NCI-H748 (cell line): ENCODE measurements around the gene KCNC3.
A peak's percentile ranks its signal among the peaks of the same experiment; 100 is the strongest.

Experiments used
- DNase-seq: peaks from one replicate; lab custom pipeline; 2025; ENCODE audit not compliant: unreplicated experiment; lab: John Stamatoyannopoulos, UW

KCNC3 gene

DNA sequence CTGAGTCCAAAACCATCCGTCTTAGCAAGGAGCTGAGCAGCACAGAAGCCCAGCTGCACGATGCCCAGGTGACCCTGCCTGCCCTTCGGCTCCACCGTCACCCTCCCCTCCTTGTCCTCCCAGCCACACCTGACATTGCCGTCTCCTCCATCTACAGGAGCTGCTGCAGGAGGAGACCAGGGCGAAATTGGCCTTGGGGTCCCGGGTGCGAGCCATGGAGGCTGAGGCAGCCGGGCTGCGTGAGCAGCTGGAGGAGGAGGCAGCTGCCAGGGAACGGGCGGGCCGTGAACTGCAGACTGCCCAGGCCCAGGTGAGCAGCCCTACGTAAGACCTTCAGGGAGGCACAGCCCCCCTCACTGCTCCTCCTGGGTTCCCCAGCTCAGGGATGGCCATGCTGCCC lies 49.1 kb downstream of the KCNC3 start:
- DNase-seq, result no peak

DNA sequence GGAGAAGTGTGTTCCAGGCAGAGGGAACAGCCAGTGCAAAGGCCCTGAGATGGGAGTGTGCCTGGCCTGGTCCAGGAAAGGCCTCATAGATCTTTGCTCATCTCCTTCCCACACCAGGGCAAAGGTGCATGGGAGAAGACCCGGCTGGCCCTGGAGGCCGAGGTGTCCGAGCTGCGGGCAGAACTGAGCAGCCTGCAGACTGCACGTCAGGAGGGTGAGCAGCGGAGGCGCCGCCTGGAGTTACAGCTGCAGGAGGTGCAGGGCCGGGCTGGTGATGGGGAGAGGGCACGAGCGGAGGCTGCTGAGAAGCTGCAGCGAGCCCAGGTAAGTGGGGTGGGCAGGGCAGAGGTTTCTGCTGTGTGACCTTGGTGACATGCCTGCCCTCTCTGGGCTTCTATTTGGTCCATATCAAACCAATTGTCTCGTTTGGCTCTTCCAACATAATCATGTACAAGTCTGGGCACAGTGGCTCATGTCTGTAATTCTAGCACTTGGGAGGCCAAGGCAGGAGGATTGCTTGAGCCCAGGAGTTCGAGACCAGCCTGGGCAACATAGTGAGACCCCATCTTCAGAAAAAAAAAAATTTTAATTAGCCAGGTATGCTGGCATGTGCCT lies 51.1 kb downstream of the KCNC3 start:
- no peak for DNase-seq

DNA sequence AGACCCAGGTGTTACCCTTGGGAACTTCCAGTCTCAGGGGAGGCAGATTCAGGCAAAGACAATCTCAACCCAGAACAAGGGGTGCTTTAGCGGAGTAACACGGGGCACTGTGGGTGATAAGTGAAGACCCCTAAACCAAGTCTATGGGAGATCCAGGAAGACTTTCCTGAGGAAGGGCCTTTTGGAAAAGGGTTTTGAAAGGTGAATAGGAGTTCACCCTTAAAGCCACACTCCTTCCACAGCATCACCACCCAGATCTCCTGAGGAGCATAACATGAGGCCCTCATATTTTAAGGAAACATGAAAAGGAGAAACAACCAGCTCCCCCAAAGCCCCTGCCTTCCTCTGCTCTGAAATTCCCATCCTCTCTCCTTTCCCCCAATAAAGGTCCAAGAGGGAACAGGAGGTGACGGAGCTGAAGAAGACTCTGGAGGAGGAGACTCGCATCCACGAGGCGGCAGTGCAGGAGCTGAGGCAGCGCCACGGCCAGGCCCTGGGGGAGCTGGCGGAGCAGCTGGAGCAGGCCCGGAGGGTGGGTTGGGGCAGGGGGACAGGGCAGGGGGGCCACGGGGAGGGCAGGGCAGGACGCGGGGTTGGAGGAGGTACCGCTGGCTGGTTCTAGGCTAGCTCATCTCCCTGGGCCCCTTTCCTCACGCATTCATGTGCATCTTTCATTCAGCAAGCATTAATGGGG lies 52.7 kb downstream of the KCNC3 start:
- DNase-seq, result no peak

DNA sequence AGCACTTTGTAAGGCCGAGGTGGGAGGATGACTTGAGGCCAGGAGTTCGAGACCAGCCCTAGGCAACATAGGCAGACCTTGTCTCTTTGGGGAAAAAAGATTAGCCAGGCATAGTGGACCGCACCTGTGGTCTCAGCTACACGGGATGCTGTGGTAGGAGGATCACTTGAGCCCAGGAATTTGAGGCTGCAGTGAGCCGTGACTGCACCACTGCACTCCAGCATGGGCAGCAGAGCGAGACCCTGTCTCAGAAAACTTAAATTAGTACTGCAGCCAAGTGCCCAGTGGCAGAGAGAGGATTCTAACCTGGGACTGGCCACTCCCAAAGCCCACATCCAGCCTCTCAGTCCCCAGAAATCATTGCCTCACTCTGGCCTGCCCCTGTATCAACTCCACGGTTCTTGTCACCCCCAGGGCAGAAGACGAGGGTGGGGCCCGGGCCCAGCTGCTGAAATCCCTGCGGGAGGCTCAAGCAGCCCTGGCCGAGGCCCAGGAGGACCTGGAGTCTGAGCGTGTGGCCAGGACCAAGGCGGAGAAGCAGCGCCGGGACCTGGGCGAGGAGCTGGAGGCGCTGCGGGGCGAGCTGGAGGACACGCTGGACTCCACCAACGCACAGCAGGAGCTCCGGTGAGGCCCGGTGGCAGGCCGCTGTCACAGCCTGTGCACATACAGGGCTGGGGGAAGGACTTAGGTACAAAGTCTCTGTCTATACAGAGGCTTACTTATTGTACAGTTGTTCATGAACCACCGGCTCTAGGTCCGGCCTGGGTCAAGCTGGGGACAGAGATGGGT lies 53.4 kb downstream of the KCNC3 start:
- DNase-seq, result no peak

DNA sequence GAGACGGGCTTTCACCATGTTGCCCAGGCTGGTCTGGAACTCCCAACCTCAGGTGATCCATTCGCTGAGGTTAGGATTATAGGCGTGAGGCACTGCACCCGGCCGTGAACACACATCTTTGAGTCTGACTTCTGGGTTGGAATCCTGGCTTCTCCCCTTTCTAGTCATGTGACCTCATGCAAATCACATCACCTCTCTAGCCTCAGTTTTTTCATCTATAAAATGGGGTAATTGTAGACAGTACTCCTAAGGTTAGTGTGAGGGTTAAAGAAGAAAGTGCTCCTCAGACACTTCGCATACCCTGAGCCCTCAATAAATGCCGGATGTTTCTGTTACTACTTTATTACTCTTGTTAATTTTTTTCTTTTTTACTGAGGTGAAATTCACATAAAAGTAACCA lies 55.4 kb downstream of the KCNC3 start:
- no peak for DNase-seq

DNA sequence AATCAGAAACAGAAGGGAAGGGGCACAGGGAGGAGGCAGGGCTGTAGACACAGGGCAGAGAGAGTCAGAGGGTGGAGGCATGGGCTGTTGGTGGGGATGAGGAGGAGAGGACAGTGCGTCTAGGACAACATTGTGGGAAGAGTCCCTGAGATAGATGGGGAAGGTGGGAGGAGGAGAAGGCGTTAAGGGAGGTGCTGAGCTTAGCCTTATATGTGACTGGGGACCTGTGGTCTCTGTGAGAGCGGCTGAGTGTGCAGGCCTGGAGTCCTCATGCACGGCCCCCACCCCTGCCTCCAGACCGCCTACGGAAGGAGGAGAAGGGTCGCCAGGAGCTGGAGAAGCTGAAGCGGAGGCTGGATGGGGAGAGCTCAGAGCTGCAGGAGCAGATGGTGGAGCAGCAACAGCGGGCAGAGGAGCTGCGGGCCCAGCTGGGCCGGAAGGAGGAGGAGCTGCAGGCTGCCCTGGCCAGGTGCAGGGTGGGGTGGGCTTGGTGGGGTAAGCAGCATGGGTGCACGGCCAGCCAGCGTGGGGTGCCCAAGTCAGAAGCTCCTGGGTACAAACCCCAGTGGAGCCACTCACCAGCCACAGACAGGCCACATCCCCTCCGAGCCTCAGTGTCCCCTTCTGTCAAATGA lies 56.8 kb downstream of the KCNC3 start:
- DNase-seq, result no peak

DNA sequence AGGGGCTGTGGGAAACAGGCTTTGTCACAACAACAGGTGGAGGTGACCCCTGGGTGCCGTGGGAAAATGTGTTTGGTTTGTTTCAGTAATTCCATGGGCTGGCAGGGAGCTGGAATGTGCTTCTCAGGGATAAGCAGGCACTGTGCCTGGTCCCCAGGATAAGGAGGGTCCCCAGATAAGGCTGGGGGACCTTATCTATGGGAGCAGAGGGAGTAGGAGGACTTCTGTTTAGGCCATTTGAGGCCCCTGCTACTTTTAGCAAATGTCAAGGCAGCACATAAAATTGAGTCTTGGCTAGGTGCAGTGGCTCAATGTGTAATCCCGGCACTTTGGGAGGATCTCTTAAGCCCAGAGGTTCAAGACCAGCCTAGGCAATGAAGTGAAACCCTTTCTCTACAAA lies 59.5 kb downstream of the KCNC3 start:
- no peak for DNase-seq

DNA sequence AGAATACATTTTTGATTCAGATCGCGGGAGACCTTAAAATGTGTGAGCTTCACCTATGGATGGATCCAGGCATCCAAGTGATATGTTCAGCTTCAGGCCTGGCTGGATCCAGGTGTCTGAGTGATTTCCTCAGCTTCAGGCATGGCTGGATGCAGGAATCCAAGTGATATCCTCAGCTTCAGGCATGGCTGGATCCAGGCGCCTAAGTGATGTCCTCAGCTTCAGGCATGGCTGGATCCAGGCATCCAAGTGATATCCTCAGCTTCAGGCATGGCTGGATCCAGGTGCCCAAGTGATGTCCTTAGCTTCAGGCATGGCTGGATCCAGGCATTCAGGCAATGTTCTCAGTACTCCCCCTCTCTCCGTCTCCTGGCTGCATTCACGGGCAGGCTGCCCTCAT lies 60.7 kb downstream of the KCNC3 start:
- DNase-seq, result no peak

DNA sequence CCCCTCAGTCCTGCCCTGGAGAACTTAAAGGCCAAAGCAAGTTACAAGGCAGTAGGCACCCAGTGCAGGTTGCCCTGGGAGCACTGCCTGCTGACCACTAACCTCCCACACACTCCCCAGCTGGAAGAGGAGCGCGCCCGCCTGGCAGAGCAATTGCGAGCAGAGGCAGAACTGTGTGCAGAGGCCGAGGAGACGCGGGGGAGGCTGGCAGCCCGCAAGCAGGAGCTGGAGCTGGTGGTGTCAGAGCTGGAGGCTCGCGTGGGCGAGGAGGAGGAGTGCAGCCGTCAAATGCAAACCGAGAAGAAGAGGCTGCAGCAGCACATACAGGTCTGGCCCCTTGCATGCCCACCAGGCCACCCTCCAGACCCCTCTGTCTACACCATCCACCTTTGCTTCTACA lies 61.1 kb downstream of the KCNC3 start:
- DNase-seq, result no peak

DNA sequence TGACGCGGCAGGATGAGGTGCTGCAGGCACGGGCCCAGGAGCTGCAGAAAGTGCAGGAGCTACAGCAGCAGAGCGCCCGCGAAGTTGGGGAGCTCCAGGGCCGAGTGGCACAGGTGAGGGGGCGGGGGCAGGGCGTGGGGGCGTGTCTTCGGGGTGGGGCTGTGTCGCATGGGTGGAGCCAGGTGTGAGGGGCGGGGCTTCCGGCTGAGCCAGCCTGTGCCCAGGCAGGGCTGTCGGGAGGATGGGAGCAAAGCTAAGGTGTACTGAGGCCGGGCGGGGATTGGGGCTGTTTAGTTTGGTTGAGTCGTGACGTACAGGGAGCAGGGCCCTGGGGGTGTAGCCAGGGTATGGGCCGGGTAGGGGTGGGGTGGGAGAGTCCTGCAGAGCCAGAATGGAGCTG lies 62.3 kb downstream of the KCNC3 start:
- peak; percentile 28 for DNase-seq

DNA sequence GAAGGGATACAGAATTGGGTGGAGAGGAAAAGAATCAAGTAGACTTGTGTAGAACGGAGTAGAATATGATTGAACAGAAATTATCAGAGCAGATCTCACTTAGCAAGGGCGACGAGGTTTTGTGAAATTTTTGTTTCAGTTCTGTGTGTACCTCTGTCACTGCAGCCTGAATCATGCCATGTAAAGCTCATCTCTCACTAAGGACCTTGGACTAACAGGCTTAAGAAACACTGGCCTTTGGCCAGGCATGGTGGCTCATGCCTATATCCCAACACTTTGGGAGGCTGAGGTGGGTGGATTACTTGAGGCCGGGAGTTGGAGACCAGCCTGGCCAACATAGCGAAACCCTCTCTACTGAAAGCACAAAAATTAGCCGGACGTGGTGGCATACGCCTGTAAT lies 63.1 kb downstream of the KCNC3 start:
- DNase-seq, result no peak

DNA sequence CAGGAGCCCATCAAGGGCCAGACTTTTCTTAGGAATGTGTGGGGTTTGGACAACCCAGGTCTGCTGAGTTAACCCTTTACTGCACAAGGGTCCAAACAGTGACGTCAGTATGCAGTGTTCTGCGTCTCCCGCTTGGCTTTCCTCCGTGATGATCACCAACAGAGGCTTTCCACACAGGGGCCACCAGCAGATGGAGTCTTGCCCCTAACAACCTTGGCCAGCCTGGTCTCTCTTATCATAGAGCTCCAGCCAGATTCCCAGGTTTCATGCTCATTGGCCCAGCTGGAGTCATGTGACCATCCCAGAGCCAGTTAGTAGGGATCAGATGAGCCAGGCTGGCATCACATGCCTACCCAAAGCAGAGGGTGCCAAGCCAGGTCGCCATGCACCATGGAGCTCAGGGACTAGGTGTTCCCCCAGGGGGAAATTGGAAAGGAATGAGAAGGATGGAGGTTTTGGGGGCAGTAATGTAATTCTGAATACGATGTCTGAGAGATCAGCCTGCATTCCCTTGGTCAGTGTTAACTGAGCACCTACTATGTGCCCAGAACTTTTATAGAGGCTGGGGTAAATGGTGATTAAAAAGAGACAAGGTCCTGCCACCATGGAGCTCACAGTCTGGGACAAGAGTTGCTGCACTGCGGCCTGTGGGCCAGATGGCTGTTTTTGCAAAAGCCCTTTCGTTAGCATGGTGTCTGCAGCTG lies 64.5 kb downstream of the KCNC3 start:
- no peak for DNase-seq

DNA sequence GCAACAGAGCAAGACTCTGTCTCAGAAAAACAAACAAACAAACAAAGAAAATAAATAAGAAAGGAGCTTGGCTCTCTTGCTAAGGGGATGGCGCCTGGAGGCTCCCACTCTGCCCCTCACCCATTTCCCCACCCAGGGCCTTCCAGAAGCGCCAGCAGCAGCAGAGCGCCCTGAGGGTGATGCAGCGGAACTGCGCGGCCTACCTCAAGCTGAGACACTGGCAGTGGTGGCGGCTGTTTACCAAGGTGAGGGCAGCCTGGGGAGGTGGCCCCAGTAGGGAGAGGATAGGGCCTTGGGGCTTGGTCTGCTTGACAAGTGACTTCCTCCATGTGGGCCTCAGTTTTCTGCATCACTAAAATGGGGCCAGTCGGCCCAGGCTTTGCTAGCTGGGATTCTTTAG lies 66.0 kb downstream of the KCNC3 start:
- DNase-seq, result no peak
